ENCODE data around the gene TAOK1.

DNA sequence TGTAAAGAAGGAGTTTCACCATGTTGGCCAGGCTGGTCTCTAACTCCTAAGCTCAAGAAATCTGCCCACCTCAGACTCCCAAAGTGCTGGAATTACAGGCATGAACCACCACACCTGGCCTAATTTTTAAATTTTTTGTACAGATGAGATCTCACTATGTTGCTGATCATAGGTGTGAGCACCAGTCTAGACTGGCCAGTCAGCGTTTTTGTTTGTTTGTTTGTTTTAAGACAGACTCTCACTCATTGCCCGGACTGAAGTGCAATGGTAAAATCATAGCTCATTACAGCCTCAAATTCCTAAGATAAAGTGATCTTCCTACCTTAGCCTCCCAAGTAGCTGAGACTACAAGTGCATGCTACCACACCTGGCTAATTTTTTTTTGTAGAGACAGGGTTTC lies 38.0 kb upstream of the TAOK1 start:
- no peak for TF ChIP-seq CTCF (IDR thresholded peaks at IDR 0.05; ENCODE audit: low read depth, low read length, poor library complexity, severe bottlenecking)
- TF ChIP-seq EZH2phosphoT487 (IDR thresholded peaks at IDR 0.05; ENCODE audit: borderline replicate concordance, low read length) = no peak
